AG10803 (cell line): ENCODE results near the gene HS6ST2.

ENCODE experiments used
- DNase-seq: peaks from one replicate; pipeline ENCODE4 v3.0.0; 2010; ENCODE audit warnings: low read depth
- H3K4me3 ChIP-seq: 2 replicates; pipeline ENCODE4 v1.5.1; 2011; ENCODE audit warnings: mild to moderate bottlenecking, low read length, control low read depth
- CTCF ChIP-seq: conservative IDR thresholded peaks from 2 replicates; pipeline ENCODE4 v1.5.1; 2011; ENCODE audit warnings: mild to moderate bottlenecking, low read length, control low read depth, inconsistent platforms

HS6ST2 gene

DNA sequence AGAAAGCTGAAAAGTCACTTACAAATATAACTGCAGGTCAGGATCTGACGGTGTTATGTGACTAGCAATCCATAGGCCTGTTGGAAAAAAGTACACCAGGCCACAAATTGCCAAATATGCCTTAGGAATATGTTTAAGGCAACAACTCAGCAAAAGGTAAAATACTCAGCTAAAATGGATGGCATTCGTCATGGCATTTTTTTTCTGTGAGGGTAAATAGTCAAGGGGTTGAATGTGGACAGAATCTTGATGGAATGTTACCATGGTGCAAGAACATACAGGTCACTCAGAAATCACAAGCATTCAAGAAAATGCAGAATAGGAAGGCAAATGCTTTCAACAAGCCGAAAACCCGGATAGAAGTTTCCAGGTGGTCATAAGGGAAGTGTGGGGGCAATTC lies 347.9 kb downstream of the HS6ST2 start:
- H3K4me3 ChIP-seq: no peak overlapping the region
- no peak for DNase-seq
- TF ChIP-seq CTCF: no peak

- DNase-seq: no peak
- no peak overlapping the region for H3K4me3 ChIP-seq
- no peak for TF ChIP-seq CTCF
These were observed 349.0 kb downstream of the HS6ST2 start for GRCh38 chrX:132609362-132609848.

DNA sequence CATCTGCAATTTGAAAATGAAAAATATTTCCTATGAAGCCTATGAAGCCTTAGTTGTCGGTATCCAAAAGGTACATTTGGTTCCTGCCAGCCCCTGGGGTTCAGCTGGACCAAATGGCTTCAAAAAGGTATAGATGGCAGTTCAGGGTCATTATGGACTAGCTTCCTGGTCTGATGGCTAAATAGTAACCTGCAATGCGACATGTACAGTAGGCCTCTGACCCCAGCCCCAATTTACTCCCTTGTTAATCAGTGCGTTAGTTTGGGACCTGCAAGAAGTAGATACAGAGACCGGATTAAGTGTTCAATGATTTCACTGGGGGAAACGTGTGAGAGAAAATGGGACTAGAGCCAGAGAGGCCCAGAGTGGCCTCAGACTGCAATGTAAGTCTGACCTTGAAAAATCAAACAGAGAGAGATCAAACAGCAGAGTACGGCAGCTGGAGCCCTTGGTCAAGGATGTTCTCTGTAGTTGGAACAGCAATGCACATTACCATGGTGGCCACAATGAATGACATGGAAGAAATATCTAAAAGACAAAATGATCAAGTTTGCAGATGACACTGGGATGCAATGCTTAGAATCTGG lies 354.6 kb downstream of the HS6ST2 start:
- no peak for TF ChIP-seq CTCF
- H3K4me3 ChIP-seq: no peak overlapping the region
- no peak for DNase-seq

DNA sequence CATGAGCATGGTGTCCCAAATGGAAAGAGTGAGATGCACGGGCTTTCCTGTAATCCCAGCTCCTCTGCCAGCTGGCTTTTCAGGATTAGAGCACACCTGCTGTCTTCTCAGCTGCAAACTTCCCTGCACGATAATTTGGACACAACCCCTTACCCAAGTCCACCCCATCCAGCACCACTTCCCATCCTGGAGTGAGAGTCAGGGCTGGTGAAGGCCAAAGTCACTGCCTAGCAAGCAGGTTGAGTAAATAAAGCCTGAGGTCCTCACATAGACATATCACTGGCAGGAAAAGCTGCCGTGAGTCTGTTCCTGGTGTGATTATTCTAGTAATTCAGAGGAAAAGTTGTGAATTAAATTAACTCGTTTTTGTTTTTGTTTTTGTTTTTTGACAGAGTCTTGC lies 355.7 kb downstream of the HS6ST2 start:
- no peak for DNase-seq
- no peak overlapping the region for H3K4me3 ChIP-seq
- TF ChIP-seq CTCF: no peak

- no peak overlapping the region for H3K4me3 ChIP-seq
- TF ChIP-seq CTCF: no peak
- no peak for DNase-seq
These were observed 363.4 kb downstream of the HS6ST2 start for GRCh38 chrX:132594999-132595398.

DNA sequence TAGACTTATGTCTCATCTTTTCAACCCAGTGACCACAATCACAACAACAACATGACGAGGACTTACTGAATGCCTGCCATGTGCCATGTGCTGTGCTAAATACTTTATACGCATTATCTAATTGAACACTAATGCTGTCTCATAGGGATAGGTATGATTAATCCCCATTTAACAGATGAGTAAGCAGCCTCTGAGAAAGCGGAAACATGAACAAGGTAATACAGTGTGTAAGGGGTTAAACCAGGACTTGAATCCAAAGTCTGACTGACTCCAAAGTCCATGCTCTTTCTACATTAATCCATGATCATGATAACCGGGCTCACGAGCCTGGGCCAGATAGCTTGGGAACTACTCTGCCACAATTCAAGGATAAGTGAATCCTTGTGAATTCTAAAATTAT lies 364.3 kb downstream of the HS6ST2 start:
- DNase-seq: no peak
- H3K4me3 ChIP-seq: no peak overlapping the region
- no peak for TF ChIP-seq CTCF

DNA sequence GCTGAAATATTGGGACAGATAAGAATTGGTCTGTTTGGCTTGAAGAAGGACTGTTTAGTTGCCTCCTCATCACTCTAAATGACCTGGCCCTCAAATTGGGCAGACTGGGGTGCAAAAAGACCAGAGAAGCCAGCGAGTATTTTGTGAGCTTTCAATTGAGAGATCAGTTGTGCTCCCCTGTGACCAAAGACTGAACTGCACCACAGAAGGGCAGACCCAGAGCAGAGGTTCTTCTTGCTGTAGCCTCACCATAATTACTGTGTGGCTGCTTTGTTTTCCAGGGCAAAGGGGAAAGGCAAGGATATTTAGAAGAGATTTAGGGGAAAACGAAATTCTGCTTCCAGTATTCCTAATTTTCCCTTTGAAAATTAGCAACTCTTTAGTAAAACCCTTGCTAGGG lies 365.5 kb downstream of the HS6ST2 start:
- no peak overlapping the region for H3K4me3 ChIP-seq
- peak; percentile 50 for TF ChIP-seq CTCF
- peak; percentile 5 for DNase-seq
